DND-41 (cell line): ENCODE measurements around the gene ANTKMT.
A peak's percentile ranks its signal among the peaks of the same experiment; 100 is the strongest.

ENCODE experiments used
- ATAC-seq: fragments of 200-7000 bp; cut with Tn5 transposase; 3 replicates; pipeline ENCODE4 v1.9.1; 2021; ENCODE audit warnings: low read depth; ENCODE audit not compliant: insufficient read depth
- DNase-seq: peaks from one replicate; pipeline ENCODE4 v3.0.0-alpha.2; 2020
- H2AFZ ChIP-seq: 2 replicates; pipeline ENCODE4 v1.6.0; 2012; ENCODE audit warnings: low read depth, low read length
- H3K27ac ChIP-seq: 2 replicates; pipeline ENCODE4 v1.5.1; 2012; ENCODE audit warnings: low read length, inconsistent platforms
- H3K27me3 ChIP-seq: fragments of 200-600 bp; sonication (generic); 2 replicates; pipeline ENCODE4 v1.6.0; 2012; ENCODE audit warnings: low read length, mild to moderate bottlenecking, inconsistent platforms; ENCODE audit not compliant: insufficient read depth, poor library complexity
- H3K36me3 ChIP-seq: 2 replicates; pipeline ENCODE4 v1.5.1; 2012; ENCODE audit warnings: low read length, inconsistent platforms; ENCODE audit not compliant: insufficient read depth
- H3K4me1 ChIP-seq: 2 replicates; pipeline ENCODE4 v1.5.1; 2012; ENCODE audit warnings: mild to moderate bottlenecking, low read length; ENCODE audit not compliant: insufficient read depth
- H3K4me2 ChIP-seq: 2 replicates; pipeline ENCODE4 v1.6.0; 2012; ENCODE audit warnings: mild to moderate bottlenecking, moderate library complexity, low read length, inconsistent platforms; ENCODE audit not compliant: insufficient read depth
- H3K4me3 ChIP-seq, 2 experiments: fragments of 200-600 bp in 1 of 2; shearing (Covaris generic) in 1 of 2; 2 replicates each; pipeline ENCODE4 v1.5.1; 2012 to 2016; ENCODE audit warnings: inconsistent platforms in 2 of 2, low read length in 2 of 2, mild to moderate bottlenecking in 2 of 2, low read depth in 1 of 2, moderate library complexity in 1 of 2
- H3K79me2 ChIP-seq: 2 replicates; pipeline ENCODE4 v1.6.0; 2012; ENCODE audit warnings: low read length, inconsistent platforms; ENCODE audit not compliant: insufficient read depth
- H3K9ac ChIP-seq: 2 replicates; pipeline ENCODE4 v1.6.0; 2012; ENCODE audit warnings: low read depth, mild to moderate bottlenecking, inconsistent platforms, low read length, moderate library complexity
- H3K9me3 ChIP-seq: 2 replicates; pipeline ENCODE4 v1.5.1; 2012; ENCODE audit warnings: low read length, moderate library complexity, mild to moderate bottlenecking, inconsistent platforms; ENCODE audit not compliant: insufficient read depth, severe bottlenecking
- H4K20me1 ChIP-seq: 2 replicates; pipeline ENCODE4 v1.6.0; 2012; ENCODE audit warnings: low read length; ENCODE audit not compliant: insufficient read depth
- CTCF ChIP-seq: IDR thresholded peaks from 2 replicates; pipeline ENCODE4 v1.5.1; 2012; ENCODE audit warnings: borderline replicate concordance, low read length, moderate library complexity, mild to moderate bottlenecking; ENCODE audit not compliant: poor library complexity, severe bottlenecking; ENCODE audit errors: extremely low read depth
- EZH2 ChIP-seq: IDR thresholded peaks from 3 replicates; pipeline ENCODE4 v1.6.1; 2012; ENCODE audit warnings: borderline replicate concordance, low read depth, mild to moderate bottlenecking, moderate library complexity, low read length, inconsistent platforms; ENCODE audit not compliant: severe bottlenecking

The ANTKMT gene

GRCh38 chr16:710500-711075, 10.4 kb upstream of the ANTKMT start:
- H3K36me3 ChIP-seq: no peaks in the 10 kb centered on the region; the same call in 1 of the 2 replicates
- TF ChIP-seq CTCF (no peak), EZH2 (no peak)
- no peak overlapping the region for H3K27ac ChIP-seq
- no peak for ATAC-seq
- H3K79me2 ChIP-seq: peaks cover 5% of the 10 kb centered on the region
- peaks cover 18% of the 10 kb centered on the region for H3K4me1 ChIP-seq
- no peak overlapping the region for H3K4me2 ChIP-seq
- H3K27me3 ChIP-seq: no peaks in the 10 kb centered on the region
- no peak overlapping the region for H3K9ac ChIP-seq
- peaks cover 11% of the 10 kb centered on the region for H4K20me1 ChIP-seq
- no peaks in the 10 kb centered on the region for H3K9me3 ChIP-seq
- H2AFZ ChIP-seq: no peak overlapping the region
- DNase-seq: no peak
- no peak overlapping the region for H3K4me3 ChIP-seq

GRCh38 chr16:711084-711483, 9.9 kb upstream of the ANTKMT start:
- H2AFZ ChIP-seq: no peak overlapping the region
- TF ChIP-seq CTCF (no peak), EZH2 (no peak)
- H3K27me3 ChIP-seq: no peaks in the 10 kb centered on the region
- peaks cover 10% of the 10 kb centered on the region for H3K79me2 ChIP-seq
- peaks cover 15% of the 10 kb centered on the region for H4K20me1 ChIP-seq
- H3K4me2 ChIP-seq: no peak overlapping the region
- ATAC-seq (no peak), DNase-seq (no peak)
- H3K4me3 ChIP-seq: no peak overlapping the region
- no peak overlapping the region for H3K27ac ChIP-seq
- H3K36me3 ChIP-seq: no peaks in the 10 kb centered on the region; the same call in 1 of the 2 replicates
- peaks cover 23% of the 10 kb centered on the region for H3K4me1 ChIP-seq
- no peak overlapping the region for H3K9ac ChIP-seq
- no peaks in the 10 kb centered on the region for H3K9me3 ChIP-seq

- no peak overlapping the region for H3K4me2 ChIP-seq
- no peak overlapping the region for H3K27ac ChIP-seq
- no peaks in the 10 kb centered on the region for H3K27me3 ChIP-seq
- TF ChIP-seq EZH2: no peak
- TF ChIP-seq CTCF: peak; percentile 89
- ATAC-seq (peak; percentile 68), DNase-seq (peak; percentile 75)
- peaks cover 30% of the 10 kb centered on the region for H3K4me1 ChIP-seq
- H2AFZ ChIP-seq: no peak overlapping the region
- H3K9me3 ChIP-seq: no peaks in the 10 kb centered on the region
- peaks cover 21% of the 10 kb centered on the region for H4K20me1 ChIP-seq
- H3K4me3 ChIP-seq: no peak overlapping the region
- H3K9ac ChIP-seq: no peak overlapping the region
- peaks cover 5% of the 10 kb centered on the region; the same call in 1 of the 2 replicates for H3K36me3 ChIP-seq
- peaks cover 15% of the 10 kb centered on the region for H3K79me2 ChIP-seq
Observed at GRCh38 chr16:711548-712320, 9.2 kb upstream of the ANTKMT start.
